Measurements from ENCODE around the gene SLCO1C1.

Gene SLCO1C1

GRCh38 chr12:20800160-20800559 is 105.0 kb downstream of the SLCO1C1 start:
- DNase-seq, result no peak

GRCh38 chr12:20801035-20801434 is 105.9 kb downstream of the SLCO1C1 start:
- no peak for DNase-seq

Measured in C1 segment of cervical spinal cord (tissue), 14 donors.